HEK293T (cell line): ENCODE measurements around the gene MIER1.

ENCODE experiments used
- CTCF ChIA-PET: fragments of 350-600 bp; formaldehyde crosslinking; extraction: SDS; loops from one replicate; lab custom pipeline; 2021; ENCODE audit warnings: antibody characterized with exemption, inconsistent platforms; lab: Yijun Ruan, JAX
- POLR2A ChIA-PET: fragments of 350-600 bp; formaldehyde crosslinking; extraction: SDS; loops from one replicate; lab custom pipeline; 2020; ENCODE audit warnings: antibody characterized with exemption, inconsistent platforms; lab: Yijun Ruan, JAX
- DNase-seq: peaks from one replicate; pipeline ENCODE4 v3.0.0; 2012; ENCODE audit warnings: mixed read lengths; ENCODE audit errors: extremely low spot score
- ARNT ChIP-seq: fragments of 450-650 bp; IDR thresholded peaks from 2 replicates; pipeline ENCODE4 v1.6.1; 2017; ENCODE audit warnings: mild to moderate bottlenecking
- BHLHE40 ChIP-seq: fragments of 450-650 bp; IDR thresholded peaks from 2 replicates; pipeline ENCODE4 v1.6.1; 2016; ENCODE audit warnings: mild to moderate bottlenecking, moderate library complexity, borderline replicate concordance
- CTBP1 ChIP-seq: fragments of 450-650 bp; IDR thresholded peaks from 2 replicates; pipeline ENCODE4 v1.6.1; 2016; ENCODE audit warnings: borderline replicate concordance
- ELF4 ChIP-seq: fragments of 450-650 bp; IDR thresholded peaks from 2 replicates; pipeline ENCODE4 v1.6.1; 2017; ENCODE audit warnings: antibody characterized with exemption
- FOXA1 ChIP-seq: fragments of 450-650 bp; IDR thresholded peaks from 2 replicates; pipeline ENCODE4 v1.6.1; 2016; ENCODE audit warnings: mild to moderate bottlenecking
- FOXK2 ChIP-seq: fragments of 450-650 bp; IDR thresholded peaks from 2 replicates; pipeline ENCODE4 v1.6.1; 2016; ENCODE audit warnings: mild to moderate bottlenecking
- FOXM1 ChIP-seq: fragments of 450-650 bp; IDR thresholded peaks from 2 replicates; pipeline ENCODE4 v1.6.1; 2017; ENCODE audit warnings: mild to moderate bottlenecking, borderline replicate concordance
- HDGF ChIP-seq: fragments of 450-650 bp; IDR thresholded peaks from 2 replicates; pipeline ENCODE4 v1.6.1; 2017; ENCODE audit warnings: antibody characterized with exemption, borderline replicate concordance
- L3MBTL2 ChIP-seq: fragments of 450-650 bp; conservative IDR thresholded peaks from 2 replicates; pipeline ENCODE4 v1.6.1; 2016; ENCODE audit warnings: mild to moderate bottlenecking
- LEF1 ChIP-seq: fragments of 450-650 bp; IDR thresholded peaks from 2 replicates; pipeline ENCODE4 v1.6.1; 2017; ENCODE audit warnings: mild to moderate bottlenecking, borderline replicate concordance
- NFRKB ChIP-seq: fragments of 450-650 bp; IDR thresholded peaks from 2 replicates; pipeline ENCODE4 v1.6.1; 2016; ENCODE audit warnings: mild to moderate bottlenecking, moderate library complexity
- SP1 ChIP-seq: fragments of 450-650 bp; IDR thresholded peaks from 2 replicates; pipeline ENCODE4 v1.6.1; 2017
- SUZ12 ChIP-seq: fragments of 450-650 bp; IDR thresholded peaks from 2 replicates; pipeline ENCODE4 v1.6.1; 2016; ENCODE audit warnings: mild to moderate bottlenecking
- TARDBP ChIP-seq: fragments of 450-650 bp; IDR thresholded peaks from 2 replicates; pipeline ENCODE4 v1.6.1; 2016
- ZNF384 ChIP-seq: fragments of 450-650 bp; IDR thresholded peaks from 2 replicates; pipeline ENCODE4 v1.6.1; 2016
- TF ChIP-seq, protein P1 (sequence below): fragments of 450-650 bp; IDR thresholded peaks from 2 replicates; pipeline ENCODE4 v1.6.1; 2016

MIER1 gene

DNA sequence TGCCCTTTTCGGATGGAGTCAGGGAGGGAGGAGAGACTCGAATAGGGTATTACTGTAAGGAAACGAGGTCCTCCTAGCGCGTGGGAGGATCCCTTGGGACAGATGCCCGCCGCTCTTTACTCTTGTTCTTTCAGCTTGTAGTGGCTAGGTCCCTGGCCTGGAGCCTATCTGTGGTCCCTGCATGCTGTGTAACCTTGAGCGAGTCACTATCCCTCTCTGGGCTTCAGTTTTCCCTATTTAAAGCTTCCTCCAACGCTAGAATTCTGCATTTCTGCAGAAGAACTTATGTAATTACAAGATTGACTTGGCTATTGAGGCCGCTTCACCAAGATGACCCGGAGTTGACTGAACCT is 744 bp downstream of the MIER1 start:
- peak; percentile 32; the same call in 1 of the 2 replicates for TF ChIP-seq L3MBTL2
- TF ChIP-seq SUZ12, result no peak
- DNase-seq, result no peak
- ChIA-PET CTCF (interaction anchor here (0.7 kb wide), 1 partner anchor 10 kb away, joined by 3 read pairs; no protein-coding TSS in a partner anchor), POLR2A (interaction anchor here (1.0 to 1.7 kb wide), 7 partner anchors 10 to 506 kb away, joined by 3 to 5 read pairs (median 4); partner anchors contain the start of gene SLC35D1)

DNA sequence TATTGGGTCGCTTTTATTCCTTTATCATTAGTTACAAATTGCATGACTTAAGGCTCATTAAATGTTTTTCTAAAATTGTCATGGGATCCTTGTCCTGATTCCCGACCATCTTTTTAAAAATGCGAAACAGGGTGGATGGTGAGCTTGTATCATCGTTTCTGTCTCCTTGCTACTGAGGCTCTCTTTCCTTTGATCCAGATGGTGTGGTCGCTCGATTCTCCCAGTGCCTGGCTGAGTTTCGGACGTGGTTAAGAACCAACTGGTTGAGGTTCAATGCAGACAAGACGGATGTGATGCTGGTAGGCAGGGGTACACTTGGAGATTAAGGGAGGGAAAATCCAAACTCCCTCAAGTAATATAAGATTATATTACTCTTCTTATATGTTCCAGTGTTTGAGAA is 1.2 kb downstream of the MIER1 start:
- DNase-seq, result no peak
- CTCF ChIA-PET, result interaction anchor here (0.6 kb wide), 1 partner anchor 197 kb away, joined by 4 read pairs; no protein-coding TSS in a partner anchor
- TF ChIP-seq TARDBP (no peak), FOXK2 (no peak), SP1 (no peak), SUZ12 (no peak), LEF1 (no peak), FOXA1 (no peak), BHLHE40 (no peak), ARNT (no peak), ZNF384 (no peak), FOXM1 (no peak), HDGF (no peak), NFRKB (no peak), L3MBTL2 (no peak), ELF4 (no peak), CTBP1 (no peak)
- TF ChIP-seq, protein P1, sequence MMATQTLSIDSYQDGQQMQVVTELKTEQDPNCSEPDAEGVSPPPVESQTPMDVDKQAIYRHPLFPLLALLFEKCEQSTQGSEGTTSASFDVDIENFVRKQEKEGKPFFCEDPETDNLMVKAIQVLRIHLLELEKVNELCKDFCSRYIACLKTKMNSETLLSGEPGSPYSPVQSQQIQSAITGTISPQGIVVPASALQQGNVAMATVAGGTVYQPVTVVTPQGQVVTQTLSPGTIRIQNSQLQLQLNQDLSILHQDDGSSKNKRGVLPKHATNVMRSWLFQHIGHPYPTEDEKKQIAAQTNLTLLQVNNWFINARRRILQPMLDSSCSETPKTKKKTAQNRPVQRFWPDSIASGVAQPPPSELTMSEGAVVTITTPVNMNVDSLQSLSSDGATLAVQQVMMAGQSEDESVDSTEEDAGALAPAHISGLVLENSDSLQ, result no peak
- POLR2A ChIA-PET, result interaction anchor here (1.0 to 1.7 kb wide), 4 partner anchors 10 to 506 kb away, joined by 3 to 5 read pairs (median 4); partner anchors contain the start of gene SLC35D1

DNA sequence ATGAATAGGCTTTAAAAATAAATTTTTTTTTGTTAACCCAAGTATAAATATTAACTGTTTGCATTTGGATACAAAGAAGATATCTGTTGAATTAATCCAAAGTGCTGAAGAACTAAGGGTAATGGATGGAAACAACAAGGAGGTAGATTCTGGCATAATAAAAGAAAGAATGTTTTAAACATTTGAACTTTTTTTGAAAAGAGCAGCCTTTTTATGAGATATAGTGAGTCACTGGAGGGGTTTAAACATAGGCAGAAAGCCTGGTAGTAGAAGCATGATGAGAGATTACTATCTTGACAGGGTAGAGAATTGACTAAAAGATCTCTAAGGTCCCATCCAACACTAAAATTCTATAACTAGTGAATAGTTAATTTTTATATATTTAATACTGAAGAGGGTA is 2.7 kb downstream of the MIER1 start:
- CTCF ChIA-PET, result interaction anchor here (0.6 kb wide), 1 partner anchor 16 kb away, joined by 3 read pairs; no protein-coding TSS in a partner anchor
- no peak for DNase-seq
- TF ChIP-seq HDGF, result no peak
- no peak for TF ChIP-seq ELF4
- TF ChIP-seq LEF1, result no peak
- TF ChIP-seq CTBP1, result no peak
- no peak for TF ChIP-seq L3MBTL2
- no peak for TF ChIP-seq SUZ12
- no peak for TF ChIP-seq TARDBP
- no peak for TF ChIP-seq SP1
- TF ChIP-seq, protein P1, result no peak
- no peak for TF ChIP-seq BHLHE40
- TF ChIP-seq FOXA1, result no peak
- no peak for TF ChIP-seq FOXK2
- no peak for TF ChIP-seq ARNT
- TF ChIP-seq FOXM1, result no peak
- TF ChIP-seq ZNF384, result no peak
- TF ChIP-seq NFRKB, result no peak
- POLR2A ChIA-PET, result no interaction called here

DNA sequence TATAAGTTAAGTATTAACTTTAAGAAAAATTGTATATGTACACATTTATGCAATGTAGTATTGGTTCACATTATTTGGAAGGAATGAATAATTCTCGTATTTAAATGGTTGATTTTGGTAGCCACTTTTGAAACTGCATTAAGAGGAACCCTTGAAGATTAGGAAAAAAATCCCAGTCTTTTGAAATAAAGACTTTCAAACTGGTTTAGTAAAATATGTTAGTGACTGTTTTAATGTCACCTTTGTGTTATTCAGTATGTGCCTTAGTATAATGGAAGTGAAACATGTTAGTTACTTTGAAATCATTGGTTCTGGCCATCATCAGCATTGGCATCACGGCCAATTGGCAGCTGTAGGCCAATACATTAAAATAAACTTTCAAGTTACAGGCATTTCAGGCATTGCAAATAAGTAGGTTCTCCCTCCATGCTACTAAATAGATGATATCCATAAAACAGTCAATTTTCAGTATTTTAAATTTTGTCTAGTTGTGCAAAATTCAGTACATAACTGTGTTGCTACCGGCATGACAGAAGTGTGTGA is 4.4 kb downstream of the MIER1 start:
- DNase-seq, result no peak
- POLR2A ChIA-PET, result no interaction called here

DNA sequence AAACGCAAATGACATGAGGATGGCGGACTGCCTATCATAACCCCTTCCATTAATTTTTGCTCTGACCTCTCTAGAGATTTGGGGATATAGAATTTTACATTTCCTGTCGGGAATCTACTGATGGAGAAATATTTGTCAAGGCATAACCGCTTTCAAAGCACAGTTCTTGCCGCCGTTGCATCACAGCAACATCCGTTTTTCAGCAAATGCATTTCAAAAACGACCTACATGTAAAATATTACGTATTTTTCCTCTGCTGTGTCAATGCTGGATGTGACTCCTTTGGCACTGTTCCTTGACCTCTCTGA is 4.9 kb downstream of the MIER1 start:
- DNase-seq, result no peak
- TF ChIP-seq NFRKB (no peak), BHLHE40 (no peak), TARDBP (no peak), LEF1 (no peak)
- ChIA-PET POLR2A (interaction anchor here (1.3 to 1.6 kb wide), 2 partner anchors 8 to 15 kb away, joined by 3 to 5 read pairs; no protein-coding TSS in a partner anchor), CTCF (no interaction called here)

More for the DNA sequence above, 4.4 kb downstream of the MIER1 start:
- TF ChIP-seq BHLHE40 (no peak), LEF1 (no peak)
- CTCF ChIA-PET, result no interaction called here

DNA sequence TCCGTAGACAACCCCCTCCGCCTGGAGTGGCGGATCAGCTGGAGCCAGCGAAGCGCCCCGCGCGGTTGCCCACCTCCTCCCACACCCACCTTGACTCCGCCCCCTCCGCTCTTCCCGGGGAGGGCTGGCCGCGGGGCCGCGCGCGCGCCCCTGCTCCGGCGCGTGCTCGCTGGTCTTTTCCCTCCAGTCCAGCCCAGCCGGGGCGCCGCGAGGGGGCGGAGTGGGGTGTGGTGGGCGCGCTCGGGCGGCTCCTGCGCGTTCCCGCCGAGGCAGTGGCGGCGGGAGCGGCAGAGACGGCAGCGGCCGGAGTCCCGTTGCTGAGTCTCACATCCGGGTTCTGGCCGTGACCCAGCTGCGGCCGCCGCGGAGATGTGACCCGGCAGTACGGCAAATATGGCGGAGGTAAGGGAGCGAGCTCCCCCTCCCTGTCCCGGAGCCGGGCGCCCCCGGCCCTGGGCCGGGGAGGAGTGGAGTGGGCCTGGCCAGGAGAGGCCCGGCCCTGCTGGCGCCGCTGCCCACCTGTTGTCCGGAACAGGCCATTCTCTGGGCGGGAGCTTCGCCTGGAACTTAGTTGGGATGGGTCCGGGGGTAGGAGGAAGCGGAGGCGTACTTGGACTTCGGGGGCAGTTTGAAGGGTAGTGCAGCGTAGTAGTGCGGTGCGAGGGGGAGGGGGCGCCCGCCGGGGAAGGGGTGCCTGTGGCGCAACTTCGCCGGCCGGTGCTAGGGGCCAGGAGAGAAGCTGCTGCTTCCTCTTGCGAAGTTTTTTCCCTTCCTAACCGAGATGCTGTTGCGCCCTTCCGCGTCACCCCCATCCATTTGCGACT is 5.4 kb downstream of the MIER1 start:
- ChIA-PET POLR2A (interaction anchor here (1.0 to 1.6 kb wide), 3 partner anchors 8 to 14 kb away, joined by 3 to 5 read pairs (median 3); no protein-coding TSS in a partner anchor), CTCF (no interaction called here)
- peak; percentile 92 for DNase-seq
- TF ChIP-seq NFRKB, result no peak
- TF ChIP-seq ELF4, result peak; percentile 39; the same call in 1 of the 2 replicates
- TF ChIP-seq FOXK2, result no peak

DNA sequence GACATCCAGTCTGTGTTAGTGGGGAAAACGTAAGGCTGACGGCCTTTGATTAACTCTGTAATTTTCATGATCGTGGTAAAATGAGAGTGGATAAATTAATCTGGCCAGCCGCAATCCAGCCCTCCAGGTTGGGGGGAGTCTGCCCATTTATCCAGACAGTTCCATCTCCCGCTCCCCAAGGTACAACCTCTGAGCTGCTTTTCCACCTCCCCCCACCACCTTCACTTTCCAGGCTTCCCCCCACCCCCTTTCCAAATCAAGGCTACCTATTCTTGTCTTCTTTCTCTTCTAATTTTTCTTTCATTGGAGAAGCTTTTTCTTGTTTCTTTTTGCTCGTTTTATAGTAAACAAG is 6.0 kb downstream of the MIER1 start:
- CTCF ChIA-PET, result no interaction called here
- DNase-seq, result no peak
- no peak for TF ChIP-seq LEF1
- TF ChIP-seq FOXM1, result no peak
- TF ChIP-seq SP1, result no peak
- TF ChIP-seq ZNF384, result no peak
- no peak for TF ChIP-seq SUZ12
- TF ChIP-seq ELF4, result no peak
- no peak for TF ChIP-seq ARNT
- no peak for TF ChIP-seq L3MBTL2
- TF ChIP-seq BHLHE40, result no peak
- POLR2A ChIA-PET, result interaction anchor here (1.0 to 1.6 kb wide), 3 partner anchors 9 to 14 kb away, joined by 3 to 5 read pairs (median 3); no protein-coding TSS in a partner anchor
